Activated CD4-positive, alpha-beta T cell treated with anti-CD3 and anti-CD28 coated beads, Interleukin-2, amount 50 U/mL, for 1 hour (primary cell): Measurements from ENCODE around the gene RXFP3.
"Not testable (repeated sequence)": the region's sequence is repeated elsewhere in the genome, so short reads cannot be mapped to it uniquely, and the experiment has no call there.

Experiments
- DNase-seq: peaks from one replicate; pipeline ENCODE4 v3.0.0-alpha.2; 2020

The RXFP3 gene, protein sequence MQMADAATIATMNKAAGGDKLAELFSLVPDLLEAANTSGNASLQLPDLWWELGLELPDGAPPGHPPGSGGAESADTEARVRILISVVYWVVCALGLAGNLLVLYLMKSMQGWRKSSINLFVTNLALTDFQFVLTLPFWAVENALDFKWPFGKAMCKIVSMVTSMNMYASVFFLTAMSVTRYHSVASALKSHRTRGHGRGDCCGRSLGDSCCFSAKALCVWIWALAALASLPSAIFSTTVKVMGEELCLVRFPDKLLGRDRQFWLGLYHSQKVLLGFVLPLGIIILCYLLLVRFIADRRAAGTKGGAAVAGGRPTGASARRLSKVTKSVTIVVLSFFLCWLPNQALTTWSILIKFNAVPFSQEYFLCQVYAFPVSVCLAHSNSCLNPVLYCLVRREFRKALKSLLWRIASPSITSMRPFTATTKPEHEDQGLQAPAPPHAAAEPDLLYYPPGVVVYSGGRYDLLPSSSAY

DNA sequence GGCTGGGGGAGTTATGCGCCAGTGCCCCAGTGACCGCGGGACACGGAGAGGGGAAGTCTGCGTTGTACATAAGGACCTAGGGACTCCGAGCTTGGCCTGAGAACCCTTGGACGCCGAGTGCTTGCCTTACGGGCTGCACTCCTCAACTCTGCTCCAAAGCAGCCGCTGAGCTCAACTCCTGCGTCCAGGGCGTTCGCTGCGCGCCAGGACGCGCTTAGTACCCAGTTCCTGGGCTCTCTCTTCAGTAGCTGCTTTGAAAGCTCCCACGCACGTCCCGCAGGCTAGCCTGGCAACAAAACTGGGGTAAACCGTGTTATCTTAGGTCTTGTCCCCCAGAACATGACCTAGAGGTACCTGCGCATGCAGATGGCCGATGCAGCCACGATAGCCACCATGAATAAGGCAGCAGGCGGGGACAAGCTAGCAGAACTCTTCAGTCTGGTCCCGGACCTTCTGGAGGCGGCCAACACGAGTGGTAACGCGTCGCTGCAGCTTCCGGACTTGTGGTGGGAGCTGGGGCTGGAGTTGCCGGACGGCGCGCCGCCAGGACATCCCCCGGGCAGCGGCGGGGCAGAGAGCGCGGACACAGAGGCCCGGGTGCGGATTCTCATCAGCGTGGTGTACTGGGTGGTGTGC is at the start of gene RXFP3:
Gene RXFP3, plus strand, starts transcription at position 6 of the 636 bp plus-strand sequence. Its CDS starts 355 bp downstream, at position 361.
- DNase-seq = no peak

DNA sequence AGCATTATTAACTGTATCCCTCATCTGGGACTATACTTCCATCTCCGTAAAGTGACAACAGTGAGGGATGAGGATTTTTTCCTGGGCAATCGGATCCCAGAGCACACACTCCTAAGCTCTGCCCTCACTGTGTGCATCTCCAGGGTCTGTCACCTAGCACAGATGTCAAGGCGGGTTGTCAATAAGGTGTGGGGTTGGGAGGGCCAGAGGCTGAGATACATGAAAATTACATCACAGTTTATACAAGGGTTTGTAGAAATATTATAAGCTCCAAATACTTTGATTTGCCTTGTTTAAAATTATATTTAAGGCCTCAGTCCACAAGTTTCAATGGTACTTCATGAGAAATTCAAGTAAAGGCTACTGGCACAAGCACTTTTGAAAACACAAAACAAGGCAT is 48.9 kb upstream of the RXFP3 start:
- DNase-seq = no peak

DNA sequence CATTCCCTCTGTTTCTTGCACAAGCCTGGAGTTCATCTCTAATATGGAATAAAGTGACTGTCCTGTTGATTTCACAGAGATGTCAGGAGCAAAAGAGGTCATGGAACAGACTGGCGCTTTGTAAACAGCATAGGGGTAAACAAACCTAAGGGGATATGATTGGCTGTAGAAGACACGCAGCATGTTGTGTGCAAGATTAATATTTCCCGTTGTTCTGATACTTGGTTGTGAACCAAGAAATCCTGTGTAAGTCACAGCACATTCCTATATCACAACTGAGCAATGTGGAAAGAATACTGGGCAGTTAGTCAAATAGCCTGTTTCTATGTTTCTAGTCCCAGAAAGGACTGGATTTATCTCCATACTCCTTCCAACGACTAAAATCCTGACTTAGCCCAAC is 47.6 kb upstream of the RXFP3 start:
- no peak for DNase-seq

DNA sequence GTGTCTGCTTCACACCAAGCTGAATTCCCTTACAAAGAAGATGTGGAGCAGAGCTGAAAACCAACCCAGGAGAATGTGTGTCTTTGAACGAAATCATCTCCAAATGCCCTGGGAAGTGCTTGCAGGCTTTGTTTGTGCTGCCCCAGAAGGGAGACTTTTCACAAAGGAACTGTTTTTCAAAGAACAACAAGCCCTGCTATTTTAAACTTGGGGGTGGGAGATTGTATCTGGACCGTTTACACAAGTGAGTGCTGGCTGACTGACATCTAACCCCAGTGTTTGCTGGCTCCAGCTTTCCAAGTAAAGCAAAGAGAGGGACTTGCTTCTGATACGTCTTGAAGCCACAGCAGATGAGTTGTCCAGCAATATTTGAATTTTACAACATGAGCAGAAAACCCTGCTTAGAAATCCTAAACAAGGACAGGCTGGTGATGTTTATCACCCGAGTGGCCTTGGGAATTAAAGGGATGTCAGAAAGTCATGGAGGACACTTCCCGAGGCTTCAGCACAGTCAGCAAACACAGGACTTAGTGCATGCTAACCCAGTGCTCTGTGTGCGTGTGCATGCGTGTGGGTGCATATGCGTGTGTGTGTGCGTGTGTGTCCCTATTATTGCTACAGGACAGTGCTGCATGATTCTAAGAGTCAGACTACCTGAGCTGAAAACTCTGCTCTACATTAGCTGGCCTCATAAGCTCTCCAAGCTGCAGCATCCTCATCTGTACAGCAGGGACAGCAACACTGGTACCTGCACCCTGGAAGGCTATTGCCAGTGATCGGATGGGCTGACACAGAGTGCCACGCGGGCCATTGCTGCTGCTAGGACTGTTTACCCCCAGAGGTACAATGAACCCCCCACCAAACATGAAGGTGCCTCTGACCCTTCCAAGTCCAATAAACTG is 45.8 kb upstream of the RXFP3 start:
- no peak for DNase-seq

DNA sequence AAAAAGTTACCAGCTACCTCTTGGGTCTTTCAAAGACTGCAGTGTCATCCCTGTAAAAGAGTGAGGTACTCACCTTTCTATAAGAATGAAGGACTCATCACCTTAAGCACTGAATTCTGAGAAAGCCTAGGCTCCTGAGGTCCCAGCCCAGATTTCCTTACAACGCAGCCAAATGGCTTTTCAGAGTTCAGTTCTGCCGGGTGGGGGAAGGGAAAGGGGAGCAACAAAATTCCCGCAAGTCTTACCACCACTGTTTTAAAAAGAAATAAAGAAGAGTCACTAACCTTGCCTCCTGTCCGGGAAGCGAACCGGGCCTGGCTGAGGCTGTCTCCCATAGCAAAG is 44.8 kb upstream of the RXFP3 start:
- DNase-seq = no peak

DNA sequence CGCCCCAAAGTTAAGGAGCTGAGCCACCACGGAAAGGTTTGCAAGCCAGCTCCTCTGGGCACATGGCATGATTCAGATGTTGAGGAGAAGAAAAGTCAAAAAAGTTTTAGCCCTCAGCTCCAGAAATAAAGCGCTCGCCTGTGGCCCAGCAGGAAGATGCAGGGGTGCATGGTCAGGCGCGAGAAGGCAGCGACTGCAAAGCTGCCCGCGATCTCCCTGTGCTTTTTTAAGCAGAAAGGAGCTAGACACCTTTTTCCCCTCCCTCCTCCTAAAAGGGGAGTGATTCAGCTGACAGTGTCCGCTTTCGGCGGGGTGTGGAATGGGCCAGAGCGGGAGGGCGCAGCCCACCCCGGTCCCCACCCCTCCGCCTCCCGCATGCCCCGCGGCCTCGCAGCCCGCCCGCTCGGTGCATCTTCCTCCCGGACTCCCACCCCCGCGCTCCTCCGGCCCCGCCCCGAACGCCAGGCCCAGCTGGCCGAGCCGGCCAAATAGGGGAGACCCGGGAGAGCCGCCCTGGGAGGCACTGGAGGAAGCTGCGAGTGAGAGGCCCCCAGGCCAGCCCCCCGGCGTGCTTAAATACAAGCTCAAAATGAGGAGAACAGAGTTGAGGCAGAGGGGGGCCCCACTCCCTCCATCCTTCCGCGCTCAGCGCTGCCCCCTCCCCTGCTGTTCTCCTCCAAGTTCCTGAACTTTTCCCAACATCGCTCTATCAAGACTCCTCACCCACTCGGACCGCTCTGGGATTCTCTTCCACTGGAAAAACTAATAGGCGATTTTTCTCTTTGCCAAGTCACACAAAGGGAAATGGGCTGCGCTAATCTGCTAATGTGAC is 44.2 kb upstream of the RXFP3 start, which contains the start of gene ADAMTS12:
Gene ADAMTS12, minus strand, starts transcription at position 203 of the 832 bp plus-strand sequence. Its CDS starts 134 bp downstream, at position 69.
- no peak for DNase-seq

DNA sequence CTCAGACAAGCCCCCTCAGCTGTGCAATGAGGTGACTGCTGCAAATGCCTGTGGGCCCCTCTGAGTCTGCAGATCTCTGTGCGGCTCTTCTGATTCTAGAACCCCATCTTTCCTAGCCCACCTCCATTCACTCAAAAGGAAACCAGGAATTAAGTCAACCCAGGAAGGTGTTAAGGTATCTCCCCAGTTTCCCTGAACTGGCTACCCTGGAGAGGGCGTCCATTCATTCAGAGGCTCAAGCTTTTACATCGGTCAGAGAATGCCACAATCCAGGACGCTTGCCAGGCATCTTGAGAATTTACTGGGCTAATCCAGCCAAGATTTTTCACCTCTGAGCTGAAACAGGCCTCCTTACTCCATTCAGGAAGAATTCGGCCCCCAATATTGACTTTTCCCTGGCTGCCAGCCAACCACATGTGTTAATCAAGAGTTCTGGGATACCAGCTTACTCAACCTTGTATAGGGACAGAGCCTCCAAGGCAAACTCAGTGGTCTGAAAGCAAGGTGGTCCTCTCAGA is 43.5 kb upstream of the RXFP3 start:
- no peak for DNase-seq

DNA sequence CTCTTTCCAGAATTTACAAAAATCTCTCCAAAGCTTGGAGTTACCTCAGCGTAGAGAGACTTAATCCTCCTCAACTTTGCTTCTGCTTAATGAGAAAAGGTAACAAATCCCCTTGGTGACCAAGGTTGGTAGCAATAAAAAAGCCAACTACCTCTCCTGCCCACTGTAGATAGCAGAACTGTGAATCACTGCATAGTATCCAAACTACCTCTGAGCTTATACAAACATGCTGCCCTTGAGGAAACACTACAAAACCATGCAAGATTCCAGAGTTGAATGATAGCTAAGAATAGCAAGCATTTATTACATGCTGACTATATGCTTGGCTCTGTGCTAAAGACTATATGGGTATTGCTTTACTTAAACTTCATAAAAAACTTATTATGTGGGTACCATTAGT is 41.6 kb upstream of the RXFP3 start:
- no peak for DNase-seq

DNA sequence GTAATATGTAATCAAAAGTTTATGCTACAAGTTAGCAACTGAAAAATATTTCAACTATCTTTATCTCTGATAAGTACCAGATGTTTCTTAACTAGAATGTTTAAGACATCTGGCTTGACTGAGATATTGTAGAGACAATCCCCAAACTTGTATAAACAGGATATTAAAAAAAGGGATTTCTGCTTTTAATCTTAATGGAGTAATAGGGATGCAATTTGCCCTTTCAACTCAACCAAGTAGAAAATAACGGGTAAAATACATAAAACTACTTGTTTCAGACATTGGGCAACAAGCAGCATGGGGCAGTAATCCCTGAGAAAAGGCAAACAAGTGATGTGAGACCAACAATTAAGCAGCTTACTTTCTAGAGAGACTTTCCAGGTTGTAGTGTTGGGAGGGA is 35.0 kb upstream of the RXFP3 start:
- no peak for DNase-seq

DNA sequence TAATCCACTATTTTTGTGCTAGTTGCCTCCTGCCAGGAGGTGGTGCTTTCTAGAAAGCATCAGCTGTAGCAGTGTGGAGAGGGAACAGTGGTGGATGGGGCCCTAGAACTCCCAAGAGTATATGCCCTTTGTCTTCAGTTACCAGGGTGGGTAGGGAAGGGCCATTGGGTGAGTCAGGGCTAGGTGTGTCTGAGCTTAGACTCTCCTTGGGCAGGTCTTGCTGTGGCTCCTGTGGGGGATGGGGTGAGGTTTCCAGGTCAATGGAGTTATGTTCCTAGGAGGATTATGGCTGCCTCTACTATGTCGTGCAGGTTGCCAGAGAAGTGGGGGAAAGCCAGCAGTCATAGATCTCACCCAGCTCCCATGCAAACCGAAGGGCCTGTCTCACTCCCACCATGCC is 33.1 kb upstream of the RXFP3 start:
- no peak for DNase-seq

DNA sequence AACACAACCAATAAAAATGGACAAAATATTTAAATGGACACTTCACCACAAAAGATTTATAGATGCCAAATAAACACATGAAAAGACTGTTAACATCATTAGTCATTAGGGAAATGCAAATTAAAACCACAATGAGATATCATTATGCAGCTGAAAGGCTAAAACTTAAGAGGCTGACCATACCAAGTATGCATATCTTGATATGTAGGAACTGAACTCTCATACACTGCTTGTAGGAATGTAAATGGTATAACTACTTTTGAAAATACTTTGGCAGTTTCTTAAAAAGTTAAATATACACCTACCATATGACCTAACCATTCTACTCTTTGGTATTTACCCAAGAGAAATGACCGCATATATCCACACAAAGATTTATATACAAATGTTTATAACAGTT is 30.8 kb upstream of the RXFP3 start:
- no peak for DNase-seq

DNA sequence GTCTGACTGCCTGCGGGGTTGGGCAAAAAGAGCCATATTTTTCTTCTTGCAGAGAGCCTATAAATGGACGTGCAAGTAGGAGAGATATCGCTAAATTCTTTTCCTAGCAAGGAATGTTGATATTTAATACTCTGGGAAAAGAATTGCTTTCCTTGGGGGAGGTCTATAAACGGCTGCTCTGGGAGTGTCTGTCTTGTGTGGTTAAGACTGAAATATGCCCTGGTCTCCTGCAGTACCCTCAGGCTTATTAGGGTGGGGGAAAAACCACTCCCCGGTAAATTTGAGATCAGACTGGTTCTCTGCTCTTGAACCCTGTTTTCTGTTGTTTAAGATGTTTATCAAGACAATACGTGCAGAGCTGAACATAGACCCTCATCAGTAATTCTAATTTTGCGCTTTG is 29.9 kb upstream of the RXFP3 start:
- DNase-seq = not testable (repeated sequence)

DNA sequence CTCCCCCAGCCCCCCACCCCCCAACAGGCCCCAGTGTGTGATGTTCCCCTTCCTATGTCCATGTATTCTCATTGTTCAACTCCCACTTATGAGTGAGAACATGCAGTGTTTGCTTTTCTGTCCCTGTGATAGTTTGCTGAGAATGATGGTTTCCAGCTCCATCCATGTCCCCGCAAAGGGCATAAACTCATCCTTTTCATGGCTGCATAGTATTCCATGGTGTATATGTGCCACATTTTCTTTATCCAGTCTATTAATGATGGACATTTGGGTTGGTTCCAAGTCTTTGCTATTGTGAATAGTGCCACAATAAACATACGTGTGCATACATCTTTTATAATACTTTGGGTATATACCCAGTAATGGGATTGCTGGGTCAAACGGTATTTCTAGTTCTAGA is 21.3 kb upstream of the RXFP3 start:
- not testable (repeated sequence) for DNase-seq

DNA sequence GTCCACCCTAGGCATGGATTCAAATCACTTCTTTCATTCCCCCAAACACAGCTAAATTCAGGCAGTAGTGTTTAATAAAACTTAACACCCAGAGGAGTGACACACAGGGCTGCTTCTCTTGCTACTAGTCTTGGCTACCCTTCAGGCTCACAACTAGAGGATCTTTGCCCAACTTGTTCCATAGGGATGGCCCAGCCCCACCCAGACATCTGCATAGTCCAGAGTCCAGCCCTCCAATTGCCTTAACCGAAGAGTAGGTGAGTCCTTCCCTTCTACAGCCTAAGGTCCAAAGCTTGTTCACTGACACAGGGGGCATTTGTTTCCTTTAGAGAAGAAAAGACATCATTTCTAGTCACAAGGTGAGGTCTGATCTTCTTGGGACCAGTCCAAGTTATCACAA is 15.2 kb upstream of the RXFP3 start:
- no peak for DNase-seq

DNA sequence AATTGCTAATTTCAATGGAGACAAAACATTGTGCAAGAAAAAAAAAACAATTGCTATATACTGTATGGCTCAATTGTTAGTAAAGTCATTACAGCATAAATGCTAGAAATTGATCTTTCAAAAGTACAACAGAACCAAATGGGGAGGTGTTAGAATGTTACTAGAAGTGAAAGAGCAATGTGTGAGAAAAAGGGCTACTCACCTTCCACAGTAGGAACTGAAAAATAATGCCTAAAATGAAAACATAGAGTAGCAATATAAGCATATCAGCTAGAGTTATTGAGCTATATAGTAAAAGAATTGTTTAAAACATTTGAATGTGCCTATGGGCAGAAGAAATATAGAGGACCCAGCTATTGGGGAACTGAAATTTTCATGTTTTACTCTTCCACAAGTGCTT is 10.9 kb upstream of the RXFP3 start:
- DNase-seq = no peak

DNA sequence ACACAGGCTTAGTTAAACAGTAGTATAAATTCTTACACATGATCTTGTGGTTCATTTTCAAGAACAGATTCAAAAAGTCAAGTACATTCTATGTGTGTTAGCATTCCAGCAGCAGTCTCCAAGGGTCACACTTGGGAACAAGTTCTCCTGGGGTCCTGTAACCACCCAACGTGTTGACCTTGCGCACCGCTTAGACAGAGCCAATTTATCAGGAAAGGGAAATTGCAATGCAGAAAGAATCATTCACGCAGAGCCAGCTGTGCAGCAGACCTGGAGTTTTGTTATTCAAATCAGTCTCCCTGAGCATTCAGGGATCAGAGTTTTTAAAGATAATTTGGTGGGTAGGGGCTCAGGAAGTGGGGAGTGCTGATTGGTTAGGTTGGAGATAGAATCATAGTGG is 8.5 kb upstream of the RXFP3 start:
- DNase-seq = no peak

DNA sequence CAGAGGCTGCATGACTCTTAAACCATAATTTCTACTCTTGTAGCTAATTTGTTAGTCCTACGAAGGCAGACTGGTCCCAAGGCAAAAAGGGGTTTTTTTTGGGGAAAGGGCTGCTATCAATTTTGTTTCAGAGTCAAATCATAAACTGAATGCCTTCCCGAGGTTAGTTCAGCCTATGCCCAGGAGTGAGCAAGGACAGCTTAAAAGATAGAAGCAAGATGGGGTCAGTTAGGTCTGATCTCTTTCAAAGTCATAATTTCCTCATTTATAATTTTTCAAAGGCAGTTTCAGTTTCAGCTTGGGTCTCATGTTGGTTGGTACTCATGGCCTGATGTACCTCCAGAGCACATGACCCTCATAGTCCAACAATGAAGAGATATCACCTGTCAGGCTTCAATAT is 7.9 kb upstream of the RXFP3 start:
- DNase-seq = no peak

DNA sequence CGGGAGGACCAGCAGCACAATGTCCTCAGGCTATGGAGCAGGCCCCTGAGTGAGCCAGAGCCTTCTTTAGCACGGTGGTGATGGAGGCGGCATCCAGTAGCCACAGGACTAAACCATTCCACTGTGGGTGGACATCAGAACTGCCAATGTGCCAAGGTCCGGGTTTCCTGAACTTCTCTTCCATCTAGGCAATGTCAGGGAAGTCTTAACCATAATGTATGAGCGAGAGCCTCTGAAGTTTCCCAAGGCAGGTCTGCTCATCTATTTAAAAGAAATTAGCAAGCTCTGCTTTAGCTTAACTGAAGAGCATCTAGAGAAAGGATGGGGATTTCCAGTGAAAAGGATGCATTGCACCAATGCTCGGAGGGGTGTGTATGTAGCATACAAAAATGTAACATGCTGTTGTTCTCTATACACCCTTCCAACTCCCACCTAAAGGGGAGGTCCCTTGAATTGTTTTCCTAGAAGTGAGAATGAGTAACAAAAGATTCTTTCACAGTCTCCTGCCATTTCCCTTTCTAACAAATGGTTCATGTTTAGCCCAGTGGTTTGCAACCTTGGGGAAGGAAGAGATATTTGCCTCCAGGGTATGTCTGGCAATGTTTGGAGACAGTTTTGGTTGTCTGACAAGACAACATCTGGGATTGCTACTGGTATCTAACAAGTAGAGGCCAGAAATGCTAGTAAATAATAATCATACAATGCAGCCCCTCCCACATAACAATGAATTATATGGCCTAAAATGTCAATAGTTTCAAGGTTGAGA is 6.1 kb upstream of the RXFP3 start:
- DNase-seq = no peak

DNA sequence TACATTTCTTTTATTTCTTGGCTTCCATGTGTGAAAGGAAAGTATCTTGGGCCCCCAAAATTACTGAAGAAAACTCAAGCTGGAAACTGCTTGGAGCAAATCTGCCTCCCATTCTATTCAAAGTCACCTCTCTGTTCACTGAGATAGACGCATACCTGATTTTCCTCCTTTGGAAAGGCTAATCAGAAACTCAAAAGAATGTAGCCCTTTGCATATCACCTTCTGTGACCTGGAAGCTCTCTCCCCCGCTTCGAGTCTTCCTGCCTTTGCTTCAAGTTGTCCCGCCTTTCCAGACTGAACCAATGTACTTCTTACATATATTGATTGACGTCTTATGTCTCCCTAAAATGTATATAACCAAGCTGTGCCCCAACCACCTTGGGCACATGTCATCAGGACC is 5.0 kb upstream of the RXFP3 start:
- no peak for DNase-seq

DNA sequence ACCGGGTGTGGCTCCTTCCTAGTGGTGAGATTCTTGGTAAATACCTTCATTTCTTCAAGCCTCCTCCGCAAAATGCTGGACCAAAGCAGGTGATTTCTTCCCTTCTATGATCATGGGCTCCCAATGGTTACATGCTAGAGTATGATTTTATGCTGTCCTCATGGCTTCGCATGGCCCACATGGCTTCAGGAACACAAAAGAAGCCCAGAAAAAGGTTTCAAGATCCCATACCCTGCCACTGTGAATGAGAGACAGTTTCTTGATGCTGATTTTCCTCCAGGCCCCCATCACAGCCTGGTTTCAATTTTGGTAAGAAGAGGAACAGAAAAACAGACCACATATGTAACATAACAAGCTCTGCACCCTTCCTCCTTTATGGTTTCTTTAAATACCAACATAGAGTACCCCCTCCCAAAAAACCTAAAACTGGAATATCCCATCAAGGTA is 2.4 kb upstream of the RXFP3 start:
- no peak for DNase-seq

DNA sequence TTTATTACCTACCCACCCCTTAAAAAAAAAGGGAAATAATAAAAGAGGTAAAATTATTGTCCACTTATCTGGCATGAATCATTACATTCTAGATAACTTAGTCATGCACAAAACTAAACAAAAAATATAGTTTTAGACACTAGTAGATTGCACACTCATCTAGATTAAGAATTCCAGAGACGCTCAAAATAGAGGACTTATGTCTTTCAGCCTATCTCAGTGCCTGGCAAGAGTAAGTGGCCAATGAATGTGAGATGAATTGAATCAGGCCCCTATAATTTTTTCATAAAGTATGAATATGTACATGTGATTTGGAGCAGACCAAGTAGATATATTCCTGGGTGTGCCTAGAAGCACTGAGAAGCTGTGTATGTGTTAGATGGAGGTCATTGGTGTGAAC is 2.0 kb upstream of the RXFP3 start:
- DNase-seq = no peak
